Kidney capillary endothelial cell (primary cell): ENCODE data around the gene IQCE.
"Not testable (repeated sequence)": the region's sequence is repeated elsewhere in the genome, so short reads cannot be mapped to it uniquely, and the experiment has no call there.

Source experiments
- DNase-seq: peaks from one replicate; pipeline ENCODE4 v3.0.0-alpha.2; 2018; ENCODE audit warnings: low spot score

IQCE gene

GRCh38 chr7:2521952-2522591, 36.7 kb upstream of the IQCE start:
- DNase-seq: peak; percentile 88

- no peak for DNase-seq
Observed at GRCh38 chr7:2522780-2523433, 35.9 kb upstream of the IQCE start.

DNA sequence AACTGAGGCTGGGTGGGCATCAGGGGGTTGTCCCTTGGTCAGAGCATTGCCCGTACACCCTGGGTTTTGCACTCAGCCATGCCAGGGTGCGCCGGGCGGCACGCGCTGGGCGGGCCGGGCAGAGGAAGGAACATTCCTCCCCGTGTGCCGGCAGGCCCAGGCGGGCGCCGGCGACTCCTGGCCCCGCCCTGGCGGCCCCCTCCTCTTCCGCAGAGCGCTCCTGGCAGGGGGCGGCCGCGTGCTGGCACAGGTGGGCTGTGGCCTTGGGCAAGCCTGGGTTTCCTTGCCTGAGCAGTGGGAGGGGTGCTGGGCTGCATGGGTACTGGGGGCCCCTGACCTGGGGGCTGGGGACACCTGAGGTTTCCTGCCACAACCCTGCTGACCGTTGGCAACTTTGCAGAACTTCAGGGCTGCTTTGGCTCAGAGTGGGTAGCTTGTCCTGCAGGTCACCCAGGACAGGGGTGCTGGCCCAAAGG, 35.3 kb upstream of the IQCE start:
- no peak for DNase-seq

DNA sequence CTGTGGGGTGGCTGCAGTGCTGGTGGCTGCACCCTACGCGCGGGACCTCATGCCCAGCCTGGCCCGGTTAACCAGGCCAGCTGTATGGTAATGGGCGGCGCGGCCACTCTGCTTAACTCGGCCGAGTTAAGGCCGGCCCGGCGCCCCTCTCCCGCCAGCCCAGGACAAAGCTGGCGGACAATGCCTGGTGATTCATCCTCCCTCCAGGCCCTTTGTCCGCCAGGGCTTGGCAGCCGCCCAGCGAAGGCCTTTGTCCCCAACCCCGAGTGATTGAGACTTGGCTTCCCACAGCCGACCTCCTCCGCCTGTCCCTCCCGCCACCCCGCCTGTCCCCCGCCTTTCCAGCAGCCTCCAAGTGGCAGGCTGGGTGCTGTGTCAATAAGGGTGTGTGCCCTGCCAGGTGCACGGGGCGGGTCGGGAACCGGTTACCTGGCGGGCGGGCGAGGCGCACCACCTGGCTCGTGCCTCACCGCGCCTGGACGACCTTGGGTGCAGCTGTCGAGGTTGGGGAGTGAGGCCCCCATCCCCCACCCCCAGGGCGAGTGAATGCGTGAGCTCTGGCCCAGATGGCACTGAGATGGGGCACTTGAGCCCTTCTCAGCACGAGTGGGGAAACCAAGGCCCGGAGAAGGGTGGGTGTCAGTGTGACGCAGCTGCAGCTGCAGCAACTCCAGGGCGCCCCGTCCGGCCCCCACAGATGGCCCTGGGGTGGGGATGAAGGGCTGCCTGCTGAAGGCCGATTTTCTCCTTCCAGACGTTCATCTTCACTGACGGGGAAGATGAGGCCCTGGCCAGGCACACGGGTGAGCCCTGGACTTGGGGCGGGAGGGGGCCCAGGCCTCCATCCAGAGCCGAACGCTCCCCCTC, 34.6 kb upstream of the IQCE start:
- DNase-seq: peak; percentile 92

- no peak for DNase-seq
Observed at GRCh38 chr7:2524808-2525657, 33.7 kb upstream of the IQCE start.

DNA sequence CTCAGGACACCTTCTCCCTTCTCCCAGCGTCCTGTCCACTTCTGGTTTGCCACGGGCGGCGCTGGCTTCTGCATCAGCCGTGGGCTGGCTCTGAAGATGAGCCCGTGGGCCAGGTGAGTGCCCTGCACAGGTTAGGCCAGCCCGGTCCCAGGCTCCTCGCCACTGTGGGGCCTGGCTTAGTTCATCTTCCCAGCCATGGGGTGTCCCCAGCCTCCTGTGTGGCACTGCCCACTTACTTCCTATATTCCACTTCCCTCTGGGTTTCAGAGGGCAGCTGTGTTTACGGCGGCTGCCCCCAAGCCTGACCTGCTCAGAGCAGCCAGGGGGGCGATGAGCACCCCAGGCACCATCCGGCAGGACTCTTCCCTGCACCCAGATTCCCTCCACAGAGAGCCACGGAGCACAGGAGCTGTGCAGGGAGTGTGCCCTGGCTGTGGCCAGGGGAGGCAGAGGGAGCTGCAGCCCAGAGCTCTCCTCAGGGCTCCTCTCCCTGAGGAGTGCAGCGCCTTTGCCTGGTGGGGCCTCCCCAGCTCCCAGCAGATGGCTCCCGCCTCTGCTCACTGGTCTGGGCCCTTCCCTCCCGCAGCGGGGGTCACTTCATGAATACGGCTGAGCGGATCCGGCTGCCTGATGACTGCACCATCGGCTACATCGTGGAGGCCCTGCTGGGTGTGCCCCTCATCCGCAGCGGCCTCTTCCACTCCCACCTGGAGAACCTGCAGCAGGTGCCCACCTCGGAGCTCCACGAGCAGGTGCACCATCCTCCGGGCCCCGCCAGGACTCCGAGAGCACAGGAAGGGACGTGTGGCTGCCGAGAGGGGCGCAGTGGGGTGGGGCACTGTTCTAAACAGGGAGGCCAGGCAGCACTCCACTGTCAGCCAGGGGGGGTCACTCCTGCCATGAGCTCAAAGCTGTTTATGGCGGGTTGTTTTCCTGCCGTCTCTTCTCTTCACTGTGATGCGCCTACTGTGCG, 32.8 kb upstream of the IQCE start:
- no peak for DNase-seq

- DNase-seq: no peak
Observed at GRCh38 chr7:2526659-2527504, 31.9 kb upstream of the IQCE start.

GRCh38 chr7:2527505-2528467, 31.0 kb upstream of the IQCE start:
- no peak for DNase-seq

DNA sequence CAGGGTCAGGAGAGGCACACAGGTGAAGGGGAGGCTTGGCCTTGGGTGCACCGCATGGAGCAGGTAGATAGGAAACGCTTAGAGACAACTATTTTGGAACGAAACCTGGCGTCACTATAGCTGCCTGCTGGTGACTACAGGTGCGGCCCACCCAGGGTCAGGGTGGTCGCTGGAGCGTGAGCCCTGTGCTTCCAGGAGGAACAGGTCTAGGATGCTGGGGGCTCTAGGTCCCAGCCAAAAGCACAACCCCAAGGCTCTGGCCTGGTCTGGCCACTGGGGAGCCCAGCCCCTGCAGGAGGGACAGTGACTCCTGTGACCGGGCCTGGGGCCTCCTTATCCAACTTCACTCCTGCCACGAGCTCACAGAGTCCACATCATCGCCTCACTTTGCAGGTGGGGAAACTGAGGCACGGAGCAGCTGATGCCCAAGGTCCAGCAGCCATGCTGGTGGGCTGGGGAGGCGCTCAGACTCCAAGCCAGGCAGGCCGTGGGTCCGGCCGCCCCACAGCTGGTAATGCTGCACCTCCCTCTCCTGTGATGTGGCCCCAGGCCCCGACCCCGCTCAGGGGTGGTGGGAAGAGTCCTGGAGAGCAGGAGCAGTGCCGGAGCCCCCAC, 30.2 kb upstream of the IQCE start:
- no peak for DNase-seq

DNA sequence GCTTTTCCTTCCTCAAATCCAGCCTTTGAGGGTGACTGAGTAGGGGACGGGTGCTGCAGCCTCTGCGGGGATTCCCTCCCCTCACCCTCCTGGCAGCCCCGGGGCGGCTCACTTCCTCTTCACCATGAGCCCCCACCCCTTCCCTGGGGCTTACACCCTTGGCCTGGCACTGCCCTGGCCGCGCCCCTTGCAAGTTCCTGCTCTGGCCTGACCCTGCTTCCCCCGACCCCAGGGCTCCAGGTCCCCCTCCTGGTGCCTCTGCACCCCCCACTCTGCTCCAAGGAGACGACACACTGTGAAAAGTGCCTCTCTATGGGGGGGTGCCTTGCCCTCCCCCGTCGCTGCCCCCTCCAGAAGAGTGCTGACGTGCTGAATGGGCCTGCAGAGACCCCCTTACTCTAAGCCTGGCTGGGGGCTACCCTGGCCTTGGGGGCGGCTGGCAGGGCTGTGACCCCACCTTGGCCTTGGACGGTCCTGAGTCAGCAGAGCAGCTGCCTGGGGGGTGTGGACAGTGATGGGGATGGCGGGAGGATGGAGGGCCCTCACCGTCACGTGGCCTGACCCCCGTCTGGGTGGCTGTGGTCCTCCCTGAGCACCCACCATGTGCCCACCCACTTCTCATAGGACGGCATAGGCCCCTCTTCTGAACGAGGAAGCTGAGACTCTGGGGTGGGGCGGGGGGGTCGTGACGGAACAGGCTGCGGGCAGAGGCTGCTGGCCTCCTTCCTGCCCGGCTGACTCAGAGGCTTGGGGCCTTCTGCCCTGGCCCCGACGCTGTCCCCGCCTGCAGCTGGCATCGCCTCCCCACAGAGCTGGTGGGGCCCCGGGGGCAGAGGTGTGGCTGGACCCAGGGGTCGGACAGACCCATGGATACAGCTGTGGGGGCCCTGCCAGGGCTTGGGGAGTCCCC, 29.4 kb upstream of the IQCE start:
- DNase-seq: peak; percentile 62

DNA sequence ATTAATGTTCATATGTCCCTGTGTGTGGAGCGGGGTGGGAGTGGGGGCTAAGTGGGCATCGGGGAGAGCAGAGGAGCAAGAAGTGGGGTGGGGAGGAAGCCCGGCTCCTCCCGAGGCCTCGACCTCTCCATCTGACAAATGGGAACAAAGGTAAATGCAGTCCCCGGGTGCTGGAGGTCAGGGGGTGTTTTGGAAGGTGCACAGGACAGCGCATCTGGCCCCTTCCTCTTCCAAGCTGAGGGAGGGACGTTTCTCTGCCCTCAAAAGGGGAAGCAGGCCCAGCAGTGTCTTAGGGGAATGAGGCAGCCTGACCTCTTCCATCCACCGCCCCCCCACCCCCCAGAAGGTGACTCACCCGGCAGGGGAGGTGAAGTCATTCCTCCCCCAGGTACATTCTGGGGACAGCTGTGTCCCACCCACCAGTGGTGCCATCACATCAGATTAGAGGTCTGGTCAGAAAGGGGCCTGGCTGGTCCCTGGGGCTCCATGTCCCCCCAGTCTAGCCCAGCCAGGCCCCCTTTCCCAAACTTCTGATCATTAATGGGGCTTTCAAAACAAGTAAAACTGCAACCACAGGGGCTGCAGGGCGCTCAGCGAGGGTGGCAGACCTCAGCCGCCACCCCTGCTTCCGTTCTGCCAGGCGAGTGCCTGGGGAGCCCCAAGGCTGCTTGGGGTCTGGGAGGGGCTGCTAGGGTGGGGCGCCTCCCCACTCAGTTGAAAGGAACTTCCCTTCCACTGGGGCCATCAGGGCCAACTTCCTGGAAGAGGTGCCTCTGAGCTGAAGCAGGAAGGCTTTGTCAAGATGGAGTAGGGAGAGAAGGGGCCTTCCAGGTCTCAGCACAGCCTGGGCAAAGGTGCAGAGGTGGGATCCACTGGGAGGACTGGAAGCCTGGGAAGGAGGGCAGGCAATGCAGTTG, 28.4 kb upstream of the IQCE start:
- DNase-seq: no peak

- DNase-seq: not testable (repeated sequence)
Observed at GRCh38 chr7:2530994-2531795, 27.6 kb upstream of the IQCE start.

GRCh38 chr7:2531796-2532110, 27.0 kb upstream of the IQCE start:
- not testable (repeated sequence) for DNase-seq

DNA sequence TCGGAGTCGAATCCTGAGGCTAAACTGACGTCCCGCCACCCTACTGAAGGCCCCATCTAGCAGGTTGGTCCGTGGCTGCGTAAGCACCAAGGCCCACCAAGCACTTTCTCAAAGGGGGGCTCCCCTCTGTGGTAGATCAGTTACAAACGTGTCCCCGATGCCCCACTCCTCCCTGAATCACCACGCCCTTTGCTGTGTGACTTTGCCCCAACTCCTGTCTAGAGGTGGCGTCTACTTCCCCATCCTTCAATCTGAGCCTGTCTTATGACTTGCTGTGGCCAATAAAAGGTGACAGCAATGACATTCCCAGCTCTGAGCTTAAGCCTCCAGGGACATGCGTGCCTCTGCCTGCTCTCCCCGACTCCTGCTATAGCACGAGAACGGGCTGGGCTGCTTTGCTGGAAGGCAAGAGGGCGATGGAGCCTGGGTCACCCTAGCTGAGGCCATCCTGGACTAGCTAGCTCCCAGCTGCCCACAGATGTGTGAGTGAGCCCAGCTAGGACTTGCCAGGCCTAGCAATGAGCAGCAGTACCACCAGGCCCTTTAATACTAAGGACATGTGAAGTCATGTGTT, 26.5 kb upstream of the IQCE start:
- not testable (repeated sequence) for DNase-seq

DNA sequence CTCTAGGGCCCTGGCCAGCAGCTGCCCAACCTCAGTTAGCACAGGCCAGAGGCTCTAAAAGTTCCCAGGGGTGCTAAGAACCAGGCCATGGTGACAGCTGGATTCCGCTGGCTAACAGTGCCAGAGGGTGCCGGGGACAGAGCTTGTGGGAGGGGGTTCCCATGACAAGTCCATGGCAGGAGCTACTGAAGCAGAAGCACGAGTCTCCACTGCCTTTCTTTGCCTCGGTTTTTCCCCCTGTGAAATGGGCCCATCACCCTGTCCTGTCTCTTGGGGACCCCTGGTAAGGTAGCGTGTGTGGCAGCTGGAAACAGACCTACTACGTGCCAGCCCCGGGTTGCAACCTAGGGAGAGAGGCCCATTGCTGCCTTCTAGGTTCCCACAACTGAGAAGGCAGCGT, 26.0 kb upstream of the IQCE start:
- DNase-seq: not testable (repeated sequence)
